KMS-11 (cell line): ENCODE data around the gene TSEN34.
"Not testable (repeated sequence)": the region's sequence is repeated elsewhere in the genome, so short reads cannot be mapped to it uniquely, and the experiment has no call there.

ENCODE experiments used
- H2AFZ ChIP-seq: fragments of 200-600 bp; sonication (generic); 2 replicates; pipeline ENCODE4 v1.6.1; 2016; ENCODE audit warnings: antibody characterized with exemption, mixed run types, low read depth
- H3K27ac ChIP-seq: fragments of 200-600 bp; sonication (generic); 2 replicates; pipeline ENCODE4 v1.6.1; 2016; ENCODE audit warnings: mild to moderate bottlenecking, mixed run types
- H3K27me3 ChIP-seq: fragments of 200-600 bp; sonication (generic); 2 replicates; pipeline ENCODE4 v1.6.1; 2017; ENCODE audit warnings: mild to moderate bottlenecking, low read depth, mixed run types, moderate library complexity; ENCODE audit not compliant: insufficient read depth
- H3K36me3 ChIP-seq: fragments of 200-600 bp; sonication (generic); 2 replicates; pipeline ENCODE4 v1.6.1; 2017; ENCODE audit warnings: mild to moderate bottlenecking, mixed run types; ENCODE audit not compliant: insufficient read depth
- H3K4me1 ChIP-seq: fragments of 200-600 bp; sonication (generic); 2 replicates; pipeline ENCODE4 v1.6.1; 2016; ENCODE audit warnings: mild to moderate bottlenecking, low read depth, mixed run types; ENCODE audit not compliant: poor library complexity, severe bottlenecking
- H3K4me2 ChIP-seq: fragments of 200-600 bp; sonication (generic); 2 replicates; pipeline ENCODE4 v1.7.0; 2016; ENCODE audit warnings: mild to moderate bottlenecking, mixed run types
- H3K4me3 ChIP-seq: fragments of 200-600 bp; sonication (generic); IDR thresholded peaks from 2 replicates; pipeline ENCODE4 v1.6.1; 2017; ENCODE audit warnings: low read depth, low read length, mixed read lengths; ENCODE audit not compliant: insufficient read depth
- H3K79me2 ChIP-seq: fragments of 200-600 bp; sonication (generic); 2 replicates; pipeline ENCODE4 v1.6.1; 2016; ENCODE audit warnings: low read depth, mixed run types; ENCODE audit not compliant: insufficient read depth
- H3K9ac ChIP-seq: fragments of 200-600 bp; sonication (generic); 2 replicates; pipeline ENCODE4 v1.6.1; 2016; ENCODE audit warnings: mild to moderate bottlenecking, mixed run types
- H4K20me1 ChIP-seq: fragments of 200-600 bp; sonication (generic); 2 replicates; pipeline ENCODE4 v1.6.1; 2016; ENCODE audit warnings: mild to moderate bottlenecking, mixed run types; ENCODE audit not compliant: insufficient read depth

TSEN34 gene

GRCh38 chr19:54242234-54242633 is 51.1 kb downstream of the TSEN34 start:
- H3K4me1 ChIP-seq, H3K9ac ChIP-seq, H4K20me1 ChIP-seq, H2AFZ ChIP-seq, H3K79me2 ChIP-seq, H3K4me3 ChIP-seq, H3K4me2 ChIP-seq, H3K27ac ChIP-seq, H3K36me3 ChIP-seq: not testable (repeated sequence)
- H3K27me3 ChIP-seq, result peaks cover 32% of the 10 kb centered on the region; the same call in 1 of the 2 replicates

GRCh38 chr19:54242646-54243045 is 51.5 kb downstream of the TSEN34 start, which contains the start of gene LILRA6:
TSS of gene LILRA6 (minus strand) at chr19:54242790.
- H2AFZ ChIP-seq, H3K9ac ChIP-seq, H4K20me1 ChIP-seq, H3K4me1 ChIP-seq, H3K4me3 ChIP-seq, H3K4me2 ChIP-seq, H3K36me3 ChIP-seq, H3K79me2 ChIP-seq, H3K27ac ChIP-seq: not testable (repeated sequence)
- peaks cover 30% of the 10 kb centered on the region; the same call in 1 of the 2 replicates for H3K27me3 ChIP-seq

- not testable (repeated sequence) for H3K79me2 ChIP-seq, H3K4me3 ChIP-seq, H3K36me3 ChIP-seq, H3K27ac ChIP-seq, H3K4me1 ChIP-seq, H3K4me2 ChIP-seq, H4K20me1 ChIP-seq, H2AFZ ChIP-seq, H3K9ac ChIP-seq
- H3K27me3 ChIP-seq, result peaks cover 34% of the 10 kb centered on the region; the same call in 1 of the 2 replicates
These were observed 52.7 kb downstream of the TSEN34 start for GRCh38 chr19:54243809-54244208.
